HL-60 (cell line): ENCODE results near the gene NR5A2.

Experiments used
- DNase-seq, 2 experiments: peaks; one replicate each; pipeline ENCODE4 v3.0.0-alpha.2; 2010 to 2020; ENCODE audit warnings: low read depth in 1 of 2, low spot score in 1 of 2
- H3K27ac ChIP-seq: fragments of 250-450 bp; sonication (Bioruptor Pico); replicated peaks from 2 replicates; pipeline ENCODE4 v1.5.1; 2020; ENCODE audit warnings: mild to moderate bottlenecking, moderate library complexity
- H3K27me3 ChIP-seq: fragments of 250-450 bp; sonication (Bioruptor Pico); 2 replicates; pipeline ENCODE4 v1.5.1; 2021; ENCODE audit warnings: mild to moderate bottlenecking, moderate library complexity; ENCODE audit not compliant: insufficient read depth, poor library complexity, severe bottlenecking
- H3K4me3 ChIP-seq: replicated peaks from 2 replicates; pipeline ENCODE4 v1.5.1; 2011; ENCODE audit warnings: mild to moderate bottlenecking, control low read depth, low read length; ENCODE audit not compliant: insufficient read depth
- CTCF ChIP-seq: IDR thresholded peaks from one replicate; pipeline ENCODE4 v1.5.1; 2011; ENCODE audit warnings: low read length, control low read depth, inconsistent platforms; ENCODE audit not compliant: insufficient read depth
- GABPA ChIP-seq: IDR thresholded peaks from 2 replicates; pipeline ENCODE4 v1.6.1; 2012; ENCODE audit warnings: low read depth
- POLR2AphosphoS5 ChIP-seq: IDR thresholded peaks from 2 replicates; pipeline ENCODE4 v1.6.1; 2012; ENCODE audit warnings: low read depth
- REST ChIP-seq: IDR thresholded peaks from 2 replicates; pipeline ENCODE4 v1.6.1; 2012; ENCODE audit warnings: low read depth; ENCODE audit not compliant: insufficient replicate concordance
- SPI1 ChIP-seq: IDR thresholded peaks from 2 replicates; pipeline ENCODE4 v1.6.1; 2012; ENCODE audit warnings: low read depth, mild to moderate bottlenecking, borderline replicate concordance

The NR5A2 gene

GRCh38 chr1:200034262-200034557 is 6.7 kb downstream of the NR5A2 start:
- H3K27me3 ChIP-seq = peaks cover 75% of the 10 kb centered on the region
- no peak for DNase-seq
- H3K4me3 ChIP-seq = no peak overlapping the region
- TF ChIP-seq GABPA = no peak
- TF ChIP-seq CTCF = no peak
- TF ChIP-seq POLR2AphosphoS5 = no peak
- TF ChIP-seq SPI1 = no peak
- no peak for TF ChIP-seq REST
- no peak overlapping the region for H3K27ac ChIP-seq

GRCh38 chr1:200034761-200035396 is 7.4 kb downstream of the NR5A2 start:
- Histone ChIP-seq H3K27me3 (peaks cover 70% of the 10 kb centered on the region), H3K4me3 (no peak overlapping the region), H3K27ac (no peak overlapping the region)
- TF ChIP-seq SPI1 (no peak), GABPA (no peak), POLR2AphosphoS5 (no peak), CTCF (no peak), REST (no peak)
- no peak for DNase-seq

- no peak overlapping the region for H3K27ac ChIP-seq
- H3K4me3 ChIP-seq = no peak overlapping the region
- DNase-seq = no peak
- peaks cover 70% of the 10 kb centered on the region for H3K27me3 ChIP-seq
- no peak for TF ChIP-seq SPI1
- TF ChIP-seq POLR2AphosphoS5 = no peak
- TF ChIP-seq REST = no peak
- TF ChIP-seq GABPA = no peak
- TF ChIP-seq CTCF = no peak
These were observed 8.0 kb downstream of the NR5A2 start for GRCh38 chr1:200035397-200035955.
